Measurements from ENCODE around the gene RIPK3.
"Not testable (repeated sequence)": the region's sequence is repeated elsewhere in the genome, so short reads cannot be mapped to it uniquely, and the experiment has no call there.

The RIPK3 gene

GRCh38 chr14:24342889-24343288, 3.1 kb upstream of the RIPK3 start:
- DNase-seq, result no peak

- no peak for DNase-seq
Measured at GRCh38 chr14:24340606-24341005, 815 bp upstream of the RIPK3 start.

GRCh38 chr14:24338843-24339242, 948 bp downstream of the RIPK3 start:
- DNase-seq, result no peak

- DNase-seq, result no peak
Measured at GRCh38 chr14:24337824-24338175, 2.0 kb downstream of the RIPK3 start.

GRCh38 chr14:24337144-24337823, 2.5 kb downstream of the RIPK3 start:
- DNase-seq, result no peak

- DNase-seq, result no peak
Measured at GRCh38 chr14:24335461-24336171, 4.2 kb downstream of the RIPK3 start.

- DNase-seq, result no peak
Measured at GRCh38 chr14:24334431-24335291, 5.1 kb downstream of the RIPK3 start, which contains the start of gene ADCY4. TSS of gene ADCY4 (minus strand) at chr14:24335071. CDS start at chr14:24334652, 419 bp downstream.

- DNase-seq, result peak; percentile 76
Measured at GRCh38 chr14:24332268-24332993, 7.4 kb downstream of the RIPK3 start.

GRCh38 chr14:24331731-24332267, 8.0 kb downstream of the RIPK3 start:
- DNase-seq, result no peak

- no peak for DNase-seq
Measured at GRCh38 chr14:24330973-24331674, 8.7 kb downstream of the RIPK3 start.

GRCh38 chr14:24329736-24330135, 10.1 kb downstream of the RIPK3 start:
- no peak for DNase-seq

GRCh38 chr14:24329073-24329663, 10.6 kb downstream of the RIPK3 start:
- DNase-seq, result no peak

- DNase-seq, result not testable (repeated sequence)
Measured at GRCh38 chr14:24327914-24328313, 11.9 kb downstream of the RIPK3 start.

GRCh38 chr14:24327303-24327702, 12.5 kb downstream of the RIPK3 start:
- DNase-seq, result no peak

GRCh38 chr14:24325963-24326362, 13.8 kb downstream of the RIPK3 start:
- DNase-seq, result no peak

GRCh38 chr14:24325041-24325530, 14.7 kb downstream of the RIPK3 start:
- DNase-seq, result no peak

GRCh38 chr14:24324024-24324423, 15.8 kb downstream of the RIPK3 start:
- DNase-seq, result no peak

GRCh38 chr14:24323341-24323740, 16.4 kb downstream of the RIPK3 start:
- DNase-seq, result no peak

GRCh38 chr14:24322672-24323071, 17.1 kb downstream of the RIPK3 start:
- no peak for DNase-seq

- DNase-seq, result no peak
Measured at GRCh38 chr14:24321212-24321975, 18.4 kb downstream of the RIPK3 start.
